ENCODE results near the gene GRAMD1B. TPM values are rescaled to one million over a fixed set of nuclear protein-coding genes. Genes with fewer than 3 reads are reported as not detected.

The GRAMD1B gene
- total RNA-seq, 1 donor from 2014 or later, result 31.8 TPM

DNA sequence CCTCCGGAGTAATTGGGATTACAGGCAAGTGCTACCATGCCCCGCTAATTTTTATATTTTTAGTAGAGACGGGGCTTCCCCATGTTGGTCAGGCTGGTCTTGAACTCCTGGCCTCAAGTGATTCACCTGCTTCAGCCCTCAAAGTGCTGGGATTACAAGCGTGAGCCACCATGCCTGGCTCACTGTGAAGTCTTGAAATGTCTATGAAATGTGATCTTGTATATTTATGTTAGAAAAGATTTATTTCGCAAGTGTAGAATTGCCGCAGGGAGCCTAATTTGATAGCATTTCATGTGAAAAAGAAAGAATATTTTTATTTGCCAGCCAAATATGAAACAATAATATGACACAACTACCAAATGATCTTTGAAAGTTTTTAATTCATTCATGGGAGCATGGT, 52.1 kb downstream of the GRAMD1B start:
- Histone ChIP-seq H3K27me3 (ENCODE audit: low read depth) (no peaks in the 10 kb centered on the region), H3K4me3 (no peak overlapping the region), H3K9me3 (replicated peaks) (no peaks in the 10 kb centered on the region), H3K36me3 (peaks cover 6% of the 10 kb centered on the region), H3K4me1 (peaks cover 20% of the 10 kb centered on the region), H3K27ac (replicated peaks) (no peak overlapping the region)
- no peak for DNase-seq
- TF ChIP-seq, protein P1, sequence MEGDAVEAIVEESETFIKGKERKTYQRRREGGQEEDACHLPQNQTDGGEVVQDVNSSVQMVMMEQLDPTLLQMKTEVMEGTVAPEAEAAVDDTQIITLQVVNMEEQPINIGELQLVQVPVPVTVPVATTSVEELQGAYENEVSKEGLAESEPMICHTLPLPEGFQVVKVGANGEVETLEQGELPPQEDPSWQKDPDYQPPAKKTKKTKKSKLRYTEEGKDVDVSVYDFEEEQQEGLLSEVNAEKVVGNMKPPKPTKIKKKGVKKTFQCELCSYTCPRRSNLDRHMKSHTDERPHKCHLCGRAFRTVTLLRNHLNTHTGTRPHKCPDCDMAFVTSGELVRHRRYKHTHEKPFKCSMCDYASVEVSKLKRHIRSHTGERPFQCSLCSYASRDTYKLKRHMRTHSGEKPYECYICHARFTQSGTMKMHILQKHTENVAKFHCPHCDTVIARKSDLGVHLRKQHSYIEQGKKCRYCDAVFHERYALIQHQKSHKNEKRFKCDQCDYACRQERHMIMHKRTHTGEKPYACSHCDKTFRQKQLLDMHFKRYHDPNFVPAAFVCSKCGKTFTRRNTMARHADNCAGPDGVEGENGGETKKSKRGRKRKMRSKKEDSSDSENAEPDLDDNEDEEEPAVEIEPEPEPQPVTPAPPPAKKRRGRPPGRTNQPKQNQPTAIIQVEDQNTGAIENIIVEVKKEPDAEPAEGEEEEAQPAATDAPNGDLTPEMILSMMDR (IDR thresholded peaks at IDR 0.05; ENCODE audit: borderline replicate concordance), result no peak
- intact Hi-C loops (cut with micrococcal nuclease), result no loop called here

DNA sequence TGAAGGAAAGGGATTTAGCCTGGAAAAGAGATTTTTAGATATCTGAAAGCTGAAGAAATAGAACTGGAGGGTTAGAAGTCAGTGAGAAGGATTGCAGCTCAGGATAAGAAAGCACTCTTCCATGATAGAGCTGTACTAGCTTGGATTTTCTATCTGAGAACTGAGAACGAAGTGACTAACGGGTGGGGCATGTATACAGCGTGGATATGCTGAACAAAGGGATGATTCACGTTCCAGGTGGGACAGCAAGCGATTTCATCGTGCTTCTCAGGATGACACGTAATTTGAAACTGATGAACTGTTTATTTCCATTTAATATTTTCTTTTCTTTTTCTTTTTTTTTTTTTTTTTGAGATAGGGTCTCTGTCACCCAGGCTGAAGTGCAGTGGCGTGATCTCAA, 53.0 kb downstream of the GRAMD1B start:
- Histone ChIP-seq H3K36me3 (peaks cover 6% of the 10 kb centered on the region), H3K4me3 (no peak overlapping the region), H3K9me3 (replicated peaks) (no peaks in the 10 kb centered on the region), H3K27me3 (ENCODE audit: low read depth) (no peaks in the 10 kb centered on the region), H3K4me1 (peaks cover 20% of the 10 kb centered on the region), H3K27ac (replicated peaks) (no peak overlapping the region)
- DNase-seq, result no peak
- intact Hi-C loops (cut with micrococcal nuclease), result no loop called here
- TF ChIP-seq, protein P1 (IDR thresholded peaks at IDR 0.05; ENCODE audit: borderline replicate concordance), result no peak

DNA sequence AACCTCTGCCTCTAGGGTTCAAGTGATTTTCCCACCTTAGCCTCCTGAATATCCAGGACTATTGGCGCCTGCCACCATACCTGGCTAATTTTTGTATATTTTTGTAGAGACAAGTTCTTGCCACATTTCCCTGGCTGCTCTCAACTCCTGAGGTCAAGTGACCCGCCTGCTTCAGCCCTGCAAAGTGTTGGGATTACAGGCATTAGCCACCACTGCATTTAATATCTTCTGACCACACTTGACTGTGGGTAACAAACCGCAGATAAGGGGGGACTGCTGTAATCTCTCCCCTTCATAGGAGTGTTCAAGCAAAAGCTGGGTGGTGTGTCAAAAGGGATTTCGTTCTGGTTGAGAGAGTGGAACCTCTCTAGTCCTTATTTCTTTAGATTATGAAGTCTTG, 53.4 kb downstream of the GRAMD1B start:
- H3K27ac ChIP-seq (replicated peaks), result no peak overlapping the region
- DNase-seq, result no peak
- H3K27me3 ChIP-seq (ENCODE audit: low read depth), result no peaks in the 10 kb centered on the region
- intact Hi-C loops (cut with micrococcal nuclease), result no loop called here
- TF ChIP-seq, protein P1 (IDR thresholded peaks at IDR 0.05; ENCODE audit: borderline replicate concordance), result no peak
- peaks cover 16% of the 10 kb centered on the region for H3K4me1 ChIP-seq
- peaks cover 6% of the 10 kb centered on the region for H3K36me3 ChIP-seq
- H3K4me3 ChIP-seq, result no peak overlapping the region
- no peaks in the 10 kb centered on the region for H3K9me3 ChIP-seq (replicated peaks)

DNA sequence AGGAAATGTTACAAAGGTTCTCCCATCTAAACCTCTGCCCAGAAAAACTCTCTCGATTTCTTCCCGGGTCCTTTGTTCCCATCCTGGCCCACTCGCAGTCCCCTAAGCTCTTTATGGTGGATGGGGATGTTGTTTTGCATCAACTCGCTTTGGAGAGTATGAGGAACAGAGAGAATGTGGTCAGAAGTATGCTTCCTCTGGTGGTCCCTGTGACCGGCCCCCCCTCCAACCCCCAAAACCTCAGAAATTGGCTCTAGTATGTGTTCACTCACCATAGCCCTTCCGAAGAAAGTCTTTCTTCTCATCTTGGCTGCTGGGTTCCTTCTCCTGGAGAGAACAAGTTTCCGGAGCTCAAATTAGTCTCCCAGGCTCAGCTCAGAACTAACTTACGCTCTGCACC, 54.4 kb downstream of the GRAMD1B start:
- H3K36me3 ChIP-seq, result peaks cover 6% of the 10 kb centered on the region
- intact Hi-C loops (cut with micrococcal nuclease), result no loop called here
- H3K27me3 ChIP-seq (ENCODE audit: low read depth), result no peaks in the 10 kb centered on the region
- no peaks in the 10 kb centered on the region for H3K9me3 ChIP-seq (replicated peaks)
- TF ChIP-seq, protein P1 (IDR thresholded peaks at IDR 0.05; ENCODE audit: borderline replicate concordance), result no peak
- no peak for DNase-seq
- no peak overlapping the region for H3K27ac ChIP-seq (replicated peaks)
- H3K4me1 ChIP-seq, result peaks cover 10% of the 10 kb centered on the region
- no peak overlapping the region for H3K4me3 ChIP-seq

DNA sequence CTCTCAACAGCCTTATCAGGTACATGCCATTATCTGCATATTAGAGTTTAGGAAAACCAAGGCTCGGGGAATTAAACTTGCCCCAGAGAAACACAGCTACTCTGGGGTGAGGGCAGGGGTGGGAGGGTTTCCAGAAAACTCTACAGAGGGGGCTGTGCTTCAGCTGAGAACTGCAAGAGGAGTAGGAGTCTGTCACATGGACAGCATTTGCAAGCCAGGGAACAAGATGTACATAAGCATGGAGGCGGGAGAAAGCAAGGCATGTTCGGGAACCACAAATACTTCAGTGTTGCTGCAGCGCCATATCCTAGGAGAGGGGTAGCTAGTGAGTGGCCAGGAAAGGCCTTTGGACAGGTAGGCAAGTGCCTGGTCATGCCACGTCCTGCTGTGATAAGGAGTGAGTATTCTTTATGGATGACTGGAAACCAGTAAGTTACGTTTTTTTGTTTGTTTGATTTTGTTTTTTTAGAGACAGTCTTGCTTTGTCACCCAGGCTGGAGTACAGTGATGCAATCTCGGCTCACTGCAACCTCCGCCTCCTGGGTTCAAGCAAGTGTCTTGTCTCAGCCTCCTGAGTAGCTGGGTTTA, 57.2 kb downstream of the GRAMD1B start:
- Histone ChIP-seq H3K27ac (replicated peaks) (no peak overlapping the region), H3K4me1 (peaks cover 10% of the 10 kb centered on the region), H3K36me3 (no peaks in the 10 kb centered on the region), H3K9me3 (replicated peaks) (no peaks in the 10 kb centered on the region), H3K27me3 (ENCODE audit: low read depth) (no peaks in the 10 kb centered on the region), H3K4me3 (no peak overlapping the region)
- intact Hi-C loops (cut with micrococcal nuclease), result no loop called here
- TF ChIP-seq, protein P1 (IDR thresholded peaks at IDR 0.05; ENCODE audit: borderline replicate concordance), result no peak
- no peak for DNase-seq

Measured in left ventricle myocardium inferior (tissue), 1 donor.